Transverse colon (tissue), 4 donors: ENCODE data around the gene CNOT11.

Experiments used
- EP300 ChIP-seq: sonication (generic); formaldehyde crosslinking; IDR thresholded peaks from one replicate; pipeline ENCODE4 v1.6.1; 2017; ENCODE audit warnings: antibody characterized with exemption, low read depth
- POLR2A ChIP-seq: fragments of 450-650 bp; IDR thresholded peaks from one replicate; pipeline ENCODE4 v1.6.1; 2016; ENCODE audit warnings: antibody characterized with exemption, mild to moderate bottlenecking, moderate library complexity
- POLR2AphosphoS5 ChIP-seq, 3 donors: sonication (generic); formaldehyde crosslinking; IDR thresholded peaks; one replicate each; pipeline ENCODE4 v1.6.1; 2016; ENCODE audit warnings: antibody characterized with exemption in 3 of 3
- TF ChIP-seq, protein P1 (sequence below), 5 experiments: fragments of 200-600 bp in 3 of 5; fragments of 450-650 bp in 2 of 5; sonication (generic) in 3 of 5; IDR thresholded peaks; 1 replicate in 2 of 5; 2 replicates in 3 of 5; pipeline ENCODE4 v1.5.1; 2016 to 2017; ENCODE audit warnings: antibody characterized with exemption in 5 of 5, inconsistent platforms in 3 of 5, mild to moderate bottlenecking in 2 of 5, moderate library complexity in 1 of 5

DNA sequence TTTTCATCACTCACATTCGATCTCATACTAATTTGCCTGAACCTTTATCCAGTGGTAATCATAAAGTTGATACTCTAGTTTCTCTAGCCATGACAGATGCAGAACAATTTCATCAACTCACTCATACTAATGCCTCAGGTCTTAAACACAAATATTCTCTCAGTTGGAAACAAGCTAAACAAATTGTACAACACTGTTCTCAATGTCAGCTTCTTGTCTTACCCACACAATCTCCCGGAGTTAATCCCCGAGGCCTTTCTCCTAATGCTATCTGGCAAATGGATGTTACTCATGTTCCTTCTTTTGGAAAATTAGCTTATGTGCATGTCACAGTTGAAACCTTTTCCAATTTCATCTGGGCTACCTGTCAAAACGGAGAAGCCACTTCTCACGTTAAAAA, 11.5 kb upstream of the CNOT11 start:
- TF ChIP-seq POLR2AphosphoS5 (IDR thresholded peaks at IDR 0.05) (no peak), POLR2A (no peak), EP300 (no peak)
- TF ChIP-seq, protein P1, sequence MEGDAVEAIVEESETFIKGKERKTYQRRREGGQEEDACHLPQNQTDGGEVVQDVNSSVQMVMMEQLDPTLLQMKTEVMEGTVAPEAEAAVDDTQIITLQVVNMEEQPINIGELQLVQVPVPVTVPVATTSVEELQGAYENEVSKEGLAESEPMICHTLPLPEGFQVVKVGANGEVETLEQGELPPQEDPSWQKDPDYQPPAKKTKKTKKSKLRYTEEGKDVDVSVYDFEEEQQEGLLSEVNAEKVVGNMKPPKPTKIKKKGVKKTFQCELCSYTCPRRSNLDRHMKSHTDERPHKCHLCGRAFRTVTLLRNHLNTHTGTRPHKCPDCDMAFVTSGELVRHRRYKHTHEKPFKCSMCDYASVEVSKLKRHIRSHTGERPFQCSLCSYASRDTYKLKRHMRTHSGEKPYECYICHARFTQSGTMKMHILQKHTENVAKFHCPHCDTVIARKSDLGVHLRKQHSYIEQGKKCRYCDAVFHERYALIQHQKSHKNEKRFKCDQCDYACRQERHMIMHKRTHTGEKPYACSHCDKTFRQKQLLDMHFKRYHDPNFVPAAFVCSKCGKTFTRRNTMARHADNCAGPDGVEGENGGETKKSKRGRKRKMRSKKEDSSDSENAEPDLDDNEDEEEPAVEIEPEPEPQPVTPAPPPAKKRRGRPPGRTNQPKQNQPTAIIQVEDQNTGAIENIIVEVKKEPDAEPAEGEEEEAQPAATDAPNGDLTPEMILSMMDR (IDR thresholded peaks at IDR 0.05) = no peak
